ENCODE data around the gene CSRP1. TPM values are rescaled to one million over a fixed set of nuclear protein-coding genes. Genes with fewer than 3 reads are reported as not detected.
A peak's percentile ranks its signal among the peaks of the same experiment; 100 is the strongest.

The CSRP1 gene
- total and polyA plus RNA-seq, 4 donors, result 143 to 278 (median 227) TPM

- Histone ChIP-seq H3K4me1 (ENCODE audit: control insufficient read depth in 5 of 5, insufficient read depth in 5 of 5, low read length in 5 of 5) (peaks cover 0 to 38% (median 10%) of the 10 kb centered on the region in 5 donors), H3K4me3 (no peak overlapping the region), H3K9me3 (ENCODE audit: control insufficient read depth in 4 of 4, insufficient read depth in 3 of 4, low read length in 3 of 4) (no peaks in the 10 kb centered on the region), H3K27me3 (ENCODE audit: control insufficient read depth in 3 of 3, insufficient read depth in 3 of 3, low read length in 2 of 3) (peaks cover 0 to 5% (median 0%) of the 10 kb centered on the region in 3 donors), H3K27ac (ENCODE audit: low read depth in 1 of 2, low read length in 1 of 2) (no peak overlapping the region), H3K9ac (ENCODE audit: insufficient read depth in 1 of 2, low read length in 2 of 2) (no peak overlapping the region), H3K36me3 (ENCODE audit: control insufficient read depth in 4 of 4, insufficient read depth in 4 of 4, low read length in 4 of 4) (peaks cover 0 to 46% (median 37%) of the 10 kb centered on the region in 4 donors)
- ATAC-seq (ENCODE audit: insufficient read depth, low FRiP score) (no peak), DNase-seq (no peak)
- TF ChIP-seq CTCF (IDR thresholded peaks at IDR 0.05; ENCODE audit: control extremely low read depth, extremely low read depth), result no peak
- WGBS, 2 donors, result 95 to 98% methylated on average over 4 of the region's 4 CpGs
Measured at GRCh38 chr1:201483373-201483949, 23.5 kb downstream of the CSRP1 start.

GRCh38 chr1:201482755-201483154 is 24.2 kb downstream of the CSRP1 start:
- H3K27ac ChIP-seq (ENCODE audit: low read depth in 1 of 2, low read length in 1 of 2), result no peak overlapping the region
- no peak for DNase-seq
- peaks cover 0 to 40% (median 33%) of the 10 kb centered on the region in 4 donors for H3K36me3 ChIP-seq (ENCODE audit: control insufficient read depth in 4 of 4, insufficient read depth in 4 of 4, low read length in 4 of 4)
- H3K9ac ChIP-seq (ENCODE audit: insufficient read depth in 1 of 2, low read length in 2 of 2), result no peak overlapping the region
- H3K9me3 ChIP-seq (ENCODE audit: control insufficient read depth in 4 of 4, insufficient read depth in 3 of 4, low read length in 3 of 4), result no peaks in the 10 kb centered on the region
- H3K4me1 ChIP-seq (ENCODE audit: control insufficient read depth in 5 of 5, insufficient read depth in 5 of 5, low read length in 5 of 5), result peaks cover 0 to 33% (median 8%) of the 10 kb centered on the region in 5 donors
- no peak for ATAC-seq (ENCODE audit: insufficient read depth, low FRiP score)
- TF ChIP-seq CTCF (IDR thresholded peaks at IDR 0.05; ENCODE audit: control extremely low read depth, extremely low read depth), result no peak
- no peak overlapping the region for H3K4me3 ChIP-seq
- 71 to 73% methylated on average over 5 of the region's 5 CpGs for WGBS, 2 donors
- peaks cover 0 to 5% (median 0%) of the 10 kb centered on the region in 3 donors for H3K27me3 ChIP-seq (ENCODE audit: control insufficient read depth in 3 of 3, insufficient read depth in 3 of 3, low read length in 2 of 3)

- no peaks in the 10 kb centered on the region for H3K9me3 ChIP-seq (ENCODE audit: control insufficient read depth in 4 of 4, insufficient read depth in 3 of 4, low read length in 3 of 4)
- H3K4me3 ChIP-seq, result no peak overlapping the region
- peaks cover 0 to 5% (median 0%) of the 10 kb centered on the region in 3 donors for H3K27me3 ChIP-seq (ENCODE audit: control insufficient read depth in 3 of 3, insufficient read depth in 3 of 3, low read length in 2 of 3)
- DNase-seq (peak; percentile 85 to 89 (median 88)), ATAC-seq (ENCODE audit: insufficient read depth, low FRiP score) (peak; percentile 78)
- H3K36me3 ChIP-seq (ENCODE audit: control insufficient read depth in 4 of 4, insufficient read depth in 4 of 4, low read length in 4 of 4), result peaks cover 0 to 32% (median 26%) of the 10 kb centered on the region in 4 donors
- peak overlapping the region in 1 of 2 donors; percentile 26 for H3K27ac ChIP-seq (ENCODE audit: low read depth in 1 of 2, low read length in 1 of 2)
- peaks cover 0 to 33% (median 8%) of the 10 kb centered on the region in 5 donors for H3K4me1 ChIP-seq (ENCODE audit: control insufficient read depth in 5 of 5, insufficient read depth in 5 of 5, low read length in 5 of 5)
- TF ChIP-seq CTCF (IDR thresholded peaks at IDR 0.05; ENCODE audit: control extremely low read depth, extremely low read depth), result peak; percentile 95
- 7 to 8% methylated on average over 35 of the region's 35 CpGs for WGBS, 2 donors
- no peak overlapping the region for H3K9ac ChIP-seq (ENCODE audit: insufficient read depth in 1 of 2, low read length in 2 of 2)
Measured at GRCh38 chr1:201481761-201482493, 25.0 kb downstream of the CSRP1 start.

Measured in lung (tissue), 12 donors.